22Rv1 (cell line): ENCODE data around the gene CCDC39.
A peak's percentile ranks its signal among the peaks of the same experiment; 100 is the strongest.

Source experiments
- H3K27ac ChIP-seq: fragments of 450-650 bp; 2 replicates; pipeline ENCODE4 v1.5.1; 2017
- ZFX ChIP-seq: fragments of 450-650 bp; IDR thresholded peaks from 2 replicates; pipeline ENCODE4 v1.6.1; 2017; ENCODE audit warnings: antibody characterized with exemption, borderline replicate concordance
- TF ChIP-seq, protein P1 (sequence below): fragments of 450-650 bp; IDR thresholded peaks from 2 replicates; pipeline ENCODE4 v1.5.1; 2017; ENCODE audit warnings: mild to moderate bottlenecking

The CCDC39 gene

DNA sequence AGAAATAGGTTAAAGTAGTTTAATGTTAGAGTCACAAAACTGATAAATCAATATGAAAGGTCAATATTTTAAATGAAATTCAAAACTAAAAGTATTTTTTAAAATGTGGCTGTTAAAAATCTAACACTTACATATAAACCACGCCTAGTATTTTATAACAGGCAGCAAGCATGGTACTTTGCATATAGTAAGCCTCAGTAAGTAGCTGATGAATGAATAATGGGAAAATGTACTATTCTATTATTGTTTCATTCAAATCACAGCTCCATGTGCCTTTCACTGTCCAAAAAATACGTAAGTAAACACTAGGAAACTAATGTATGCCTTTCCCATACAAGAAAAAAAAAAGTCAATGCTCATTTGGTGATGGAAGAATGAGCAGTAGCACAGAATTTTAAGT lies 17.8 kb downstream of the CCDC39 start:
- no peak for TF ChIP-seq ZFX
- TF ChIP-seq, protein P1, sequence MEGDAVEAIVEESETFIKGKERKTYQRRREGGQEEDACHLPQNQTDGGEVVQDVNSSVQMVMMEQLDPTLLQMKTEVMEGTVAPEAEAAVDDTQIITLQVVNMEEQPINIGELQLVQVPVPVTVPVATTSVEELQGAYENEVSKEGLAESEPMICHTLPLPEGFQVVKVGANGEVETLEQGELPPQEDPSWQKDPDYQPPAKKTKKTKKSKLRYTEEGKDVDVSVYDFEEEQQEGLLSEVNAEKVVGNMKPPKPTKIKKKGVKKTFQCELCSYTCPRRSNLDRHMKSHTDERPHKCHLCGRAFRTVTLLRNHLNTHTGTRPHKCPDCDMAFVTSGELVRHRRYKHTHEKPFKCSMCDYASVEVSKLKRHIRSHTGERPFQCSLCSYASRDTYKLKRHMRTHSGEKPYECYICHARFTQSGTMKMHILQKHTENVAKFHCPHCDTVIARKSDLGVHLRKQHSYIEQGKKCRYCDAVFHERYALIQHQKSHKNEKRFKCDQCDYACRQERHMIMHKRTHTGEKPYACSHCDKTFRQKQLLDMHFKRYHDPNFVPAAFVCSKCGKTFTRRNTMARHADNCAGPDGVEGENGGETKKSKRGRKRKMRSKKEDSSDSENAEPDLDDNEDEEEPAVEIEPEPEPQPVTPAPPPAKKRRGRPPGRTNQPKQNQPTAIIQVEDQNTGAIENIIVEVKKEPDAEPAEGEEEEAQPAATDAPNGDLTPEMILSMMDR = no peak
- H3K27ac ChIP-seq = no peak overlapping the region

DNA sequence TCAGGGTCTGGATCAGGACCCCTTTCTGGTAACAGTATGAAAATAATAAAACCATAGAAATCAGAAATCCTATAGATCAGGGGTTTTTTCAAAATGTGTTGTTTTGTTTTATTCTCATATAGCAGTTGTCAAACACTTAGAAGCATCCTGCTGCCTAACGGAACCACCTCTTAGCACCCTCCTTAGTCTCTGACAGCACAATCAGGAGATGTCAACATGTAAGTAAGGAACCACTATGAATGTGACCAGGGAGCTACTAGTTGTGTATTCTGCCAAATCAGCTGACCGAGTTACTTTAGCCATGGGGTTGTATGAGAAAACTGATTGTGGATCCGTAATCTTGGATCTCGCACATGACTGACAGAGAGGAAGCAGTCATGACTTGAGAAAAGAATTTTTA lies 22.2 kb downstream of the CCDC39 start:
- TF ChIP-seq, protein P1 = no peak
- no peak for TF ChIP-seq ZFX

DNA sequence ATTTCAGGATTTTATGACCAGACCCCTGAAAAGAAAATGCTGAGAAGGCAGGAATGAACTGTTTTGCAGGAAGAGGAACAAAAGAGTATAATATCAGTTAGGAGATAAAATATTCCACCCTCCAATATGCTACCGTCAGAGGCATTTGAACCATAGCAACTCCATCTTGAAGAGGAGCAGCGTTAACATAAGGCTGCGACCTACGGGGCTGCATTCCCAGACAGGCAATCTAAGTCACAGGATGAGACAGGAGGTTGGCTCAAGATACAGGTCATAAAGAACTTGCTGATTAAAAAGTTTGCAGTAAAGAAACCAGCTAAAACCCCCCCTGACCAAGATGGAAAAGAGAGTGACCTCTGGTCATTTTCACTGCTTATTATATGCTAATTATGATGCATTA lies 22.9 kb downstream of the CCDC39 start:
- no peak for TF ChIP-seq ZFX
- TF ChIP-seq, protein P1 = no peak
- no peak overlapping the region for H3K27ac ChIP-seq

More for the DNA sequence above, 22.2 kb downstream of the CCDC39 start:
- no peak overlapping the region for H3K27ac ChIP-seq

DNA sequence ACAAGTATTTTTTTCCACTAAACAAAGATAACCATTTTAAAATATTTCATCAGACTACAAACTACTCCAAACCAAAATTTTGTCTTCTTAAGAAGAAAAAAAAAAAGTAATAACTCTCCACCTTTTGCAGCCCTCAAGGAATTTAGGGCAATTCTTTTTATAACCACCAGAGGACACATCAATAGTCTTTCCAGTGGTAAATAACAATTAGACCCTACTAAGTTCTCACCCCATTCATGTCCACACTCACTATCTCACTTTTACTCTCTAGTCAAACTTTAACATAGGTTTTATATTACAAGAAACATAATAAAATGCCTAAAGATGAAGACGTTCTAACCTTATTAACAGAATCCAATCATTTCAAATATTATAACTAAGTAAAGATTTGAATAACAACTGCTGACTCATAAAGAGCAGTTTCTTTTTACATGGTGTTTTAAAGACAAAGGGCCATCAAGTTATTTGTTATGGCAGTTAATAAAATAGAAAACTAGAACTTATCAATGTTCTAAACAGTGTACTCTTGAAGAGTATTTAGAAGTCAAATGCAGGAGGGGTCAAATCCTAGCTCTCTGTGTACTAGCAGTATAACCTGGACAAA lies 33.0 kb downstream of the CCDC39 start:
- TF ChIP-seq, protein P1 = peak; percentile 53
- TF ChIP-seq ZFX = no peak

DNA sequence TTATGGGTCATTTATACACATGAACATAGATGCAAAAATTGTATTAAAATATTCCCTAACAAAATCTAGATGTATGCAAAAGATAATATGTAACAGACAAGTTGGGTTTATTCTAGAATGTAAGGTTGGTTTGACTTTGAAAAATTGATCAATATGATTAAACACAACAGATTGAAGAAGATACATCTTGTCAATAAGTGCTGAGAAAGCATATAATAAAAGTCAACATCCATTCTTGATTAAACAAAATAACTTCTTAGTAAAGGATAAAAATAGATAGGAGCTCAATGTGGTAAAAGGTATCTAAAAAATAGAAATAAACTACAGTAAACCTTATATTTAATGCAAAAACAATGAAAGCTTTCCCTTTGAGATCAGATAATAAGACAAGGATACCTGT lies 38.3 kb downstream of the CCDC39 start:
- TF ChIP-seq ZFX = no peak
- TF ChIP-seq, protein P1 = no peak
- no peak overlapping the region for H3K27ac ChIP-seq

More for the DNA sequence above, 33.0 kb downstream of the CCDC39 start:
- H3K27ac ChIP-seq = no peak overlapping the region

DNA sequence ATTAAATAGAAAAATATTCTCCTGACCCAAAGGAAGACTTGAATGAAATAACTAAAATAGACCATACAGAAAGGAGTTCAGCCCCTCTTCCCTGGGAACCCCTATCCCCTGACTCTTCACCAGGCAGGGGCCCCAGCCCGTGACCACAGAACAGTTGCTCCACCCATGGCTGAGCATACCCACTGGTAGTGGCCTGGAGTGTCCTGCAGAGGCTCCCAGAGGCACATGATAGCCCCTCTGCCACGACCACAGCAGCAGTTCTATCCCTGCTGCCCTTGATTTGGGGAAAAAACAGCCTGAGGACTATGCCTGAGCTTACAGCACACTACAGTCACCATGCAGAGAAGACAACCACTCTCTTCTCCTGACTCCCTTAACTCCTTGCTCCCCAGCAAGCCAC lies 45.6 kb downstream of the CCDC39 start:
- no peak overlapping the region for H3K27ac ChIP-seq

DNA sequence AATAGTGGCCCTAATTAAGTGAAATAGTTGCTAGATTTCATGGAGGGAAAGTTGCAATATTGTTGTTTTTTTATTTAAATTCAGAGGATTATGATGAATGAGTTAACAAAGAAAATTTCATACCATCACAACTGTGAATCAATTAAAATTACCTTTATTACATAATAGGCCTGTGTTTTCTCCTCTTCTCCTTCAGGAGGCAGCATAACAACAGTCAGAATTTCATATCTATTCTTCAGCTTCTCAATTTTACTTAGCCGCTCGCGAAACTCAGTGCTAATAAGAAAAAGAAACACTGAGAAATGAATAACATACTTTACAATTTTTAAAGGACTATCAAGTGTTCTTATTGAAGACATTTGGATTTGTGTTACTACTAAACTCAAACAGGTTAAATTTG lies 48.0 kb downstream of the CCDC39 start:
- no peak overlapping the region for H3K27ac ChIP-seq
- TF ChIP-seq ZFX = no peak
- TF ChIP-seq, protein P1 = peak; percentile 35; the same call in 1 of the 2 replicates

More for the DNA sequence above, 45.6 kb downstream of the CCDC39 start:
- no peak for TF ChIP-seq ZFX
- TF ChIP-seq, protein P1 = no peak
